BLaER1 treated with 17β-estradiol and CSF1 and Interleukin-3, amounts not matched to agents 10 nM and 100 nM (cell line): ENCODE measurements around the gene HUNK.

Experiments used
- H3K27ac ChIP-seq, 11 experiments: shearing (Covaris generic); formaldehyde crosslinking; 2 replicates each; pipeline ENCODE4 v1.8.1; 2022
- H3K27me3 ChIP-seq, 11 experiments: shearing (Covaris generic); formaldehyde crosslinking; 2 replicates each; pipeline ENCODE4 v1.8.1; 2022
- H3K36me3 ChIP-seq, 11 experiments: shearing (Covaris generic); formaldehyde crosslinking; 2 replicates each; pipeline ENCODE4 v1.8.1; 2022
- H3K4me1 ChIP-seq, 10 experiments: shearing (Covaris generic); formaldehyde crosslinking; 2 replicates each; pipeline ENCODE4 v1.8.1; 2022
- H3K4me2 ChIP-seq, 11 experiments: shearing (Covaris generic); formaldehyde crosslinking; 2 replicates each; pipeline ENCODE4 v1.8.1; 2022
- H3K4me3 ChIP-seq, 10 experiments: shearing (Covaris generic); formaldehyde crosslinking; 2 replicates each; pipeline ENCODE4 v1.8.1; 2022
- H3K9ac ChIP-seq, 11 experiments: shearing (Covaris generic); formaldehyde crosslinking; 2 replicates each; pipeline ENCODE4 v1.8.1; 2022
- H3K9me3 ChIP-seq, 11 experiments: shearing (Covaris generic); formaldehyde crosslinking; replicated peaks in 1 of 11; 2 replicates each; pipeline ENCODE4 v1.8.1; 2022
- H4K20me1 ChIP-seq, 11 experiments: shearing (Covaris generic); formaldehyde crosslinking; 2 replicates each; pipeline ENCODE4 v1.8.1; 2022
- Cebpa-rat ChIP-seq, 11 experiments: shearing (Covaris generic); IDR thresholded peaks; 2 replicates each; pipeline ENCODE4 v1.8.1; 2022

The HUNK gene

DNA sequence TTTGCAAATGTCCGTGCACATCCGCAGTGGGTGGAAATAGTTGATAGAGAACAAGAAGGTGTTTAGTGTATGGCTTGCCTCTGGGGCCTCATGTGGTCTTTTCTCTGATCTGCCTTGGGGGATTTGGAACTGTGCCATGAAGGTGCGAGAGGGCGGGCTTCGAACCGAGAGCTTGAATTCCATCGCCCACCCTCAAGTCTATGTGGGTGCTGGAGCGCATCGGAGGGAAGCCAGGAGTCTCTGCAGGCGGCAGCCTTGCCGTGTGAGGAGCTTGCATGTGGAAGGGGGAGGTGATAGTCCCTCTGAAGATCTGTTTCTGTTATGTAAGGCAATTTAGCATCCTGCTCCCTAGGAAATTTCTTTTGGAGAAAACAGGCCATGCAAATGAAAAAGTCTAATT is 119.6 kb downstream of the HUNK start:
- TF ChIP-seq Cebpa-rat (IDR thresholded peaks at IDR 0.05), result no peak
- no peak overlapping the region for H3K27ac ChIP-seq
- no peak overlapping the region for H3K4me2 ChIP-seq
- no peaks in the 10 kb centered on the region for H4K20me1 ChIP-seq
- H3K4me3 ChIP-seq, result no peak overlapping the region
- no peak overlapping the region for H3K9ac ChIP-seq
- H3K36me3 ChIP-seq, result peaks cover 0 to 44% (median 22%) of the 10 kb centered on the region in 11 experiments; a peak in 16 of 22 replicates
- no peaks in the 10 kb centered on the region for H3K9me3 ChIP-seq
- no peaks in the 10 kb centered on the region for H3K27me3 ChIP-seq
- no peaks in the 10 kb centered on the region for H3K4me1 ChIP-seq

GRCh38 chr21:31993826-31994825 is 121.3 kb downstream of the HUNK start:
- no peak overlapping the region for H3K9ac ChIP-seq
- H3K9me3 ChIP-seq, result no peaks in the 10 kb centered on the region
- no peak overlapping the region for H3K4me2 ChIP-seq
- H3K4me3 ChIP-seq, result no peak overlapping the region
- H3K36me3 ChIP-seq, result peaks cover 7 to 61% (median 35%) of the 10 kb centered on the region in 11 experiments; a peak in 20 of 22 replicates
- TF ChIP-seq Cebpa-rat (IDR thresholded peaks at IDR 0.05), result no peak
- H3K4me1 ChIP-seq, result no peaks in the 10 kb centered on the region
- no peak overlapping the region for H3K27ac ChIP-seq
- no peaks in the 10 kb centered on the region for H4K20me1 ChIP-seq
- no peaks in the 10 kb centered on the region for H3K27me3 ChIP-seq

DNA sequence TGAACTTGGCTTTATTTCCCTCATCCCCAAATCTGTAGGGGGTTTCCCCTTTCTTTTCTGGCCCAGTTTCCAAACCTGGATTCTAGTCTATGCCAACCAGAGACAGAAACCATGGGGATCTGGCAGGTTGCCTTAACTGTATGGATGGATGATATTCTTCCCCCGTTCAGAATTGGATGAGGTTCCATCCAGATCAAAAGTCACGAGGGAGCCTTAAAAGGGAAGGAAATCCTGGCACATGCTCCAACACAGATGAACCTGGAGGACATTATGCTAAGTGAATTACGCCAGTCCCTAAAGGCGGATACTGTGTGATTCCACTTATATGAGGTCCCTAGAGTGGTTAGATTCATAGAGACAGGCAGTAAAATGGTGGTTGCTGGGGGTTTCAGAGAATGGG is 124.4 kb downstream of the HUNK start:
- H3K4me3 ChIP-seq, result no peak overlapping the region
- no peak overlapping the region for H3K9ac ChIP-seq
- no peaks in the 10 kb centered on the region for H3K27me3 ChIP-seq
- H3K36me3 ChIP-seq, result peaks cover 12 to 62% (median 48%) of the 10 kb centered on the region in 11 experiments; a peak in 21 of 22 replicates
- no peaks in the 10 kb centered on the region for H3K4me1 ChIP-seq
- TF ChIP-seq Cebpa-rat (IDR thresholded peaks at IDR 0.05), result no peak
- H3K27ac ChIP-seq, result no peak overlapping the region
- H4K20me1 ChIP-seq, result no peaks in the 10 kb centered on the region
- H3K4me2 ChIP-seq, result no peak overlapping the region
- H3K9me3 ChIP-seq, result no peaks in the 10 kb centered on the region

GRCh38 chr21:31999810-32000468 is 127.1 kb downstream of the HUNK start:
- H3K4me1 ChIP-seq, result no peaks in the 10 kb centered on the region
- H3K9ac ChIP-seq, result no peak overlapping the region
- no peak for TF ChIP-seq Cebpa-rat (IDR thresholded peaks at IDR 0.05)
- no peak overlapping the region for H3K4me3 ChIP-seq
- H4K20me1 ChIP-seq, result no peaks in the 10 kb centered on the region
- peaks cover 0 to 8% (median 0%) of the 10 kb centered on the region in 11 experiments; a peak in 4 of 22 replicates for H3K9me3 ChIP-seq
- H3K27ac ChIP-seq, result no peak overlapping the region
- H3K36me3 ChIP-seq, result peaks cover 12 to 62% (median 48%) of the 10 kb centered on the region in 11 experiments; a peak in 21 of 22 replicates
- no peak overlapping the region for H3K4me2 ChIP-seq
- no peaks in the 10 kb centered on the region for H3K27me3 ChIP-seq

GRCh38 chr21:32001390-32001789 is 128.6 kb downstream of the HUNK start:
- peaks cover 7 to 48% (median 36%) of the 10 kb centered on the region in 11 experiments; a peak in 20 of 22 replicates for H3K36me3 ChIP-seq

GRCh38 chr21:32003411-32003810 is 130.6 kb downstream of the HUNK start:
- TF ChIP-seq Cebpa-rat (IDR thresholded peaks at IDR 0.05), result no peak
- Histone ChIP-seq H3K4me2 (no peak overlapping the region), H3K9ac (no peak overlapping the region), H3K27ac (no peak overlapping the region), H3K4me1 (no peaks in the 10 kb centered on the region), H3K36me3 (peaks cover 6 to 28% (median 20%) of the 10 kb centered on the region in 11 experiments; a peak in 19 of 22 replicates), H3K27me3 (no peaks in the 10 kb centered on the region), H3K9me3 (peaks cover 0 to 8% (median 0%) of the 10 kb centered on the region in 11 experiments; a peak in 5 of 22 replicates), H3K4me3 (no peak overlapping the region), H4K20me1 (no peaks in the 10 kb centered on the region)

More at GRCh38 chr21:32001390-32001789, 128.6 kb downstream of the HUNK start:
- TF ChIP-seq Cebpa-rat (IDR thresholded peaks at IDR 0.05), result no peak
- no peaks in the 10 kb centered on the region for H4K20me1 ChIP-seq
- H3K9me3 ChIP-seq, result peaks cover 0 to 8% (median 0%) of the 10 kb centered on the region in 11 experiments; a peak in 4 of 22 replicates
- H3K27me3 ChIP-seq, result no peaks in the 10 kb centered on the region
- H3K4me1 ChIP-seq, result no peaks in the 10 kb centered on the region
- no peak overlapping the region for H3K4me3 ChIP-seq
- H3K27ac ChIP-seq, result no peak overlapping the region
- no peak overlapping the region for H3K9ac ChIP-seq
- H3K4me2 ChIP-seq, result no peak overlapping the region

DNA sequence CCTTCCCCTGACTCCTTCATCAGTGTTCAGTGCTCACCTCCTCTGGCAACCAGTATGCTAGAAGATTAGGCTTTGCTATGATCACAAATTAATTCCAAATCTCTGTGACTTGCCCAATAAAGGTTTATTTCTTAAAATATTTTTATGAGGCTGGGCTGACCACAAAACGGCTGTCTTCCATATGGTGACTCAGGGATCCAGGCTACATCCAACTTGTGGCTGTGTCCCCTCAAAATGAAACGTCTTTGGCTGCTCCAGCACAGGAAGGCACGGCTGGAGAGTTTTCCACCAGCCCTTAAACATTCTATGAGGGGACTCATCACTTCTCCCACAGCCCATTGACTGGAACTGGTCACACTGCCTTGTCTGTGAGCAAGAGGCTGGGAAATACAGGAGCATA is 131.5 kb downstream of the HUNK start:
- no peak overlapping the region for H3K27ac ChIP-seq
- TF ChIP-seq Cebpa-rat (IDR thresholded peaks at IDR 0.05), result no peak
- no peak overlapping the region for H3K4me3 ChIP-seq
- peaks cover 0 to 8% (median 0%) of the 10 kb centered on the region in 11 experiments; a peak in 5 of 22 replicates for H3K9me3 ChIP-seq
- H3K4me1 ChIP-seq, result no peaks in the 10 kb centered on the region
- no peak overlapping the region for H3K9ac ChIP-seq
- peaks cover 1 to 19% (median 11%) of the 10 kb centered on the region in 11 experiments; a peak in 15 of 22 replicates for H3K36me3 ChIP-seq
- H3K4me2 ChIP-seq, result no peak overlapping the region
- no peaks in the 10 kb centered on the region for H3K27me3 ChIP-seq
- H4K20me1 ChIP-seq, result no peaks in the 10 kb centered on the region

GRCh38 chr21:32007456-32007855 is 134.6 kb downstream of the HUNK start:
- no peak overlapping the region for H3K4me2 ChIP-seq
- peaks cover 0 to 8% (median 0%) of the 10 kb centered on the region in 11 experiments; a peak in 5 of 22 replicates for H3K9me3 ChIP-seq
- TF ChIP-seq Cebpa-rat (IDR thresholded peaks at IDR 0.05), result no peak
- H3K27ac ChIP-seq, result no peak overlapping the region
- H3K4me1 ChIP-seq, result peaks cover 0 to 8% (median 0%) of the 10 kb centered on the region in 10 experiments; a peak in 1 of 20 replicates
- H3K9ac ChIP-seq, result no peak overlapping the region
- no peaks in the 10 kb centered on the region for H3K27me3 ChIP-seq
- H4K20me1 ChIP-seq, result no peaks in the 10 kb centered on the region
- H3K36me3 ChIP-seq, result no peaks in the 10 kb centered on the region
- H3K4me3 ChIP-seq, result no peak overlapping the region

- Histone ChIP-seq H3K4me2 (no peak overlapping the region), H4K20me1 (no peaks in the 10 kb centered on the region), H3K36me3 (no peaks in the 10 kb centered on the region), H3K4me3 (no peak overlapping the region), H3K9ac (no peak overlapping the region), H3K27ac (no peak overlapping the region), H3K9me3 (peaks cover 0 to 8% (median 0%) of the 10 kb centered on the region in 11 experiments; a peak in 5 of 22 replicates), H3K4me1 (peaks cover 0 to 11% (median 0%) of the 10 kb centered on the region in 10 experiments; a peak in 2 of 20 replicates), H3K27me3 (no peaks in the 10 kb centered on the region)
- TF ChIP-seq Cebpa-rat (IDR thresholded peaks at IDR 0.05), result no peak
These were observed 135.9 kb downstream of the HUNK start for GRCh38 chr21:32008714-32009113.
